DOHH2 (cell line): ENCODE data around the gene SLCO3A1.

Experiments
- CTCF ChIP-seq: fragments of 200-600 bp; sonication (generic); IDR thresholded peaks from one replicate; pipeline ENCODE4 v1.5.1; 2014; ENCODE audit warnings: antibody characterized with exemption, mild to moderate bottlenecking, low read depth, low read length; ENCODE audit not compliant: poor library complexity, severe bottlenecking
- EZH2phosphoT487 ChIP-seq: fragments of 200-600 bp; sonication (generic); IDR thresholded peaks from 2 replicates; pipeline ENCODE4 v1.6.1; 2017; ENCODE audit warnings: borderline replicate concordance, mild to moderate bottlenecking, antibody characterized with exemption, low read length, moderate library complexity, mixed read lengths

- TF ChIP-seq CTCF = no peak
- TF ChIP-seq EZH2phosphoT487 = no peak
Measured at GRCh38 chr15:91807122-91807521, 46.4 kb upstream of the SLCO3A1 start.
